ENCODE measurements around the gene EZH1. TPM values are rescaled to one million over a fixed set of nuclear protein-coding genes. Genes with fewer than 3 reads are reported as not detected.

The EZH1 gene
- total RNA-seq, 6 donors from 2014 or later = 30.7 to 122 (median 55.0) TPM

DNA sequence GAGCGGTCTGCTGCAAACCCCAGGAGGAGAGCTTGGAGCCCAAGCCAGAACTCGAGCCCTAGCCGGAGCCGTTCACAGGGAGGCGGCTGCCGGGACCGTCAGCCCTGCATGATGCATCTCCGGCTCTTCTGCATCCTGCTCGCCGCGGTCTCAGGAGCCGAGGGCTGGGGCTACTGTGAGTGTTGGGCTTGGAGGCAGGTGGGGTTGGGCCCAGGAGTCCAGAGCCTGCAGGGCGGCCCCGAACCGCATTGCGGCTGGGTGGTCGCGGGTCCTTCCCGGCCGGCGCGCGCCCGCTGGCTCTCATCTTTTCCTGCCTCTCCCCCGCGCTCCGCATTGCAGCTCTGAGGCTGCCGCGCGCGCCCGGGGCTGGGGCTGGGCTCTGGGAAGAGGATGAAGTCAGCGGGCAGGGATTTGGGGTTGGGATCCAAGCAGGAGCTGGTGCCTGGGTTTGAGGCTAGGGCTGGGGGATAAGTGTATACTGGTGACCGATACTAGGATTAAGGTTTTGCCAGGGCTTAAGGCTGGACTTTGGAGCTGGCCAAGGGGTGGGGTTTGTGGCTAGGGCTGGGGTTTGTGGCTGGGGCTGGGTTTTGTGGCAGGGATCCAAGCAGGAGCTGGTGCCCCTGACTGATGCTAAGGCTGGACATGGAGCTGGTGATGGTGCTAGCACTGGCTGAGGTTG is 62.0 kb downstream of the EZH1 start:
- Histone ChIP-seq H3K36me3 (peaks cover 0 to 20% (median 0%) of the 10 kb centered on the region in 4 donors), H3K27ac (peak overlapping the region in 2 of 4 donors; percentile 44 to 68), H3K9me3 (no peaks in the 10 kb centered on the region), H3K27me3 (peaks cover 0 to 6% (median 0%) of the 10 kb centered on the region in 4 donors), H3K4me1 (peaks cover 52 to 61% (median 54%) of the 10 kb centered on the region in 4 donors), H3K4me3 (peak overlapping the region; percentile 30 to 51 (median 41))
- DNase-seq (peak in 1 of 2 donors; percentile 90), ATAC-seq (ENCODE audit: low FRiP score in 2 of 2) (peak in 1 of 2 donors; percentile 34)
- WGBS, 2 donors = 1 to 5% methylated on average over 13 to 14 of the region's 34 CpGs
- TF ChIP-seq, protein P1, sequence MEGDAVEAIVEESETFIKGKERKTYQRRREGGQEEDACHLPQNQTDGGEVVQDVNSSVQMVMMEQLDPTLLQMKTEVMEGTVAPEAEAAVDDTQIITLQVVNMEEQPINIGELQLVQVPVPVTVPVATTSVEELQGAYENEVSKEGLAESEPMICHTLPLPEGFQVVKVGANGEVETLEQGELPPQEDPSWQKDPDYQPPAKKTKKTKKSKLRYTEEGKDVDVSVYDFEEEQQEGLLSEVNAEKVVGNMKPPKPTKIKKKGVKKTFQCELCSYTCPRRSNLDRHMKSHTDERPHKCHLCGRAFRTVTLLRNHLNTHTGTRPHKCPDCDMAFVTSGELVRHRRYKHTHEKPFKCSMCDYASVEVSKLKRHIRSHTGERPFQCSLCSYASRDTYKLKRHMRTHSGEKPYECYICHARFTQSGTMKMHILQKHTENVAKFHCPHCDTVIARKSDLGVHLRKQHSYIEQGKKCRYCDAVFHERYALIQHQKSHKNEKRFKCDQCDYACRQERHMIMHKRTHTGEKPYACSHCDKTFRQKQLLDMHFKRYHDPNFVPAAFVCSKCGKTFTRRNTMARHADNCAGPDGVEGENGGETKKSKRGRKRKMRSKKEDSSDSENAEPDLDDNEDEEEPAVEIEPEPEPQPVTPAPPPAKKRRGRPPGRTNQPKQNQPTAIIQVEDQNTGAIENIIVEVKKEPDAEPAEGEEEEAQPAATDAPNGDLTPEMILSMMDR (IDR thresholded peaks at IDR 0.05) = no peak
- no peak for TF ChIP-seq POLR2AphosphoS5 (IDR thresholded peaks at IDR 0.05)
- no peak for TF ChIP-seq POLR2A (IDR thresholded peaks at IDR 0.05)
- no peak for TF ChIP-seq EP300 (IDR thresholded peaks at IDR 0.05)

DNA sequence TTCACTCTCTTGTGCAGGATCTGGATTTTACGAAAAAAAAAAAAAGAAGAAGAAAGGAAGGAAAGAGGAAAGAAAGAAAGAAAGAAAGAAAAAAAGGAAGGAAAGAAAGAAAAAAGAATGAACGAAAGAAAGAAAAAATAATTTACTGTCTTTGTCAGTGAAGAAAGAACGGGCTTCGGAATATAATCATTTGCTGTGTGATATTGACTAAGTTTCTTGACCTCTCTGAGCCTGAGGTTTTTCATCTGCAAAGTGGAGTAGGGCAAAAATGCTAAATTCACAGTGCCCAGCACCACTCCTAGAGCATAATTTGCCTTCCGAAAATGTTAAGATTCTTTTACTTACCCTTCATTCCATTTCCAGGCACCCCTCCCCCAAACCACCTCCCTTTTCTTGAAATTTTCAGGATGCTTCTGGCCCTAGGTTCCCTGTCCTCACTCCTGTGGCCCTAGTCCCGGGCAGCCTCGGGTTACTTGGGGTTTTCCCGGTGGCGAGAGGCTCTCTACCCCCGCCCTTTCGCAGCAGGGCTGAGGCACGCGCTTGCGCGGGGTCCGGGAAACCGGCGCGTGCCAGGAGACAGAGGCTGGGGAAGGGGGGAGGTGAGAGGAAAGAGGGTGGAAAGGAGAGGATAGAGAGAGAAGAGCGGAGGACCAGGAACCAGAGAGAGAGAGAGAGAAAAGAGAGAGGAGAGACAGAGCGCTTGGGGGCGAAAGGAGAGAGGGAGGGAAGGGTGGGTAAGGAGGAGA is 62.7 kb downstream of the EZH1 start, which contains the start of gene CNTNAP1:
Gene CNTNAP1 (plus strand): TSS at position 556 of the 746 bp plus-strand sequence. CDS start 299 bp downstream, outside the sequence.
- Histone ChIP-seq H3K4me1 (peaks cover 57 to 68% (median 61%) of the 10 kb centered on the region in 4 donors), H3K27me3 (peaks cover 0 to 6% (median 0%) of the 10 kb centered on the region in 4 donors), H3K9me3 (no peaks in the 10 kb centered on the region), H3K36me3 (peaks cover 0 to 12% (median 0%) of the 10 kb centered on the region in 4 donors), H3K27ac (peak within 1 kb of the TSS in 3 of 4 donors; percentile 16 to 68 (median 44)), H3K4me3 (peak within 1 kb of the TSS; percentile 30 to 51 (median 41))
- peak in 1 of 2 donors; percentile 40 for ATAC-seq (ENCODE audit: low FRiP score in 2 of 2)
- TF ChIP-seq POLR2AphosphoS5 (IDR thresholded peaks at IDR 0.05) = peak; percentile 39 to 60
- TF ChIP-seq, protein P1 (IDR thresholded peaks at IDR 0.05) = no peak
- peak in 1 of 4 donors; percentile 42 for TF ChIP-seq EP300 (IDR thresholded peaks at IDR 0.05)
- 12 to 13% methylated on average over 21 to 22 of the region's 22 CpGs for WGBS, 2 donors
- peak; percentile 72 to 88 for DNase-seq

DNA sequence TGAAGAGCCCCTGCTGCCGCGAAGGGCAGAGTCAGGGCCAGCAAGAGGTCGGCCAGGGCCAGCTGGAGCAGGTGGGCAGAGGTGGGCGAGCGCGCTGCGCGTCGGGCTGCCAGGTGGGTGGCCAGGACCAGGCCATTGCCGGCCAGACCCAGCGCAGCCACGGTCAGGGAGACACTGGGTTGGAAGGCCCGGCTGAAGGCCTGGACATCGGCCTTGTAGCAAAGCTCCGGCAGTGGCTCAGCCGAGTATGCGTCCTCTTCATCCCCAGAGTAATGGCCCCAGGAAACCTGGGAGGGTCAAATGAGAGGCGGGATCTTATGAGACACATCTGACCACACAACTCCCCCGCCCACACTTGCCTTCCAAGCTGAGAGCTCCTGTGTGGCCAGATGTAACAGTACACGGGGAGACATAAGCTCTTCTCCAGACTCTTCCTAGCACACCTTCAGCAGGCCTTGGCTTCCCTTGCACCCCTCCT is 64.5 kb downstream of the EZH1 start:
- ATAC-seq (ENCODE audit: low FRiP score in 2 of 2) (no peak), DNase-seq (no peak)
- peak overlapping the region in 3 of 4 donors; percentile 85 to 92 (median 85) for H3K4me3 ChIP-seq
- TF ChIP-seq POLR2A (IDR thresholded peaks at IDR 0.05) (no peak), EP300 (IDR thresholded peaks at IDR 0.05) (no peak), POLR2AphosphoS5 (IDR thresholded peaks at IDR 0.05) (no peak)
- TF ChIP-seq, protein P1 (IDR thresholded peaks at IDR 0.05) = no peak
- H3K9me3 ChIP-seq = no peaks in the 10 kb centered on the region
- 76 to 79% methylated on average over 4 to 20 of the region's 20 CpGs for WGBS, 2 donors
- H3K4me1 ChIP-seq = peaks cover 63 to 78% (median 66%) of the 10 kb centered on the region in 4 donors
- peaks cover 0 to 6% (median 3%) of the 10 kb centered on the region in 4 donors for H3K27me3 ChIP-seq
- H3K36me3 ChIP-seq = peaks cover 0 to 5% (median 0%) of the 10 kb centered on the region in 4 donors
- peak overlapping the region; percentile 91 to 98 (median 93) for H3K27ac ChIP-seq

DNA sequence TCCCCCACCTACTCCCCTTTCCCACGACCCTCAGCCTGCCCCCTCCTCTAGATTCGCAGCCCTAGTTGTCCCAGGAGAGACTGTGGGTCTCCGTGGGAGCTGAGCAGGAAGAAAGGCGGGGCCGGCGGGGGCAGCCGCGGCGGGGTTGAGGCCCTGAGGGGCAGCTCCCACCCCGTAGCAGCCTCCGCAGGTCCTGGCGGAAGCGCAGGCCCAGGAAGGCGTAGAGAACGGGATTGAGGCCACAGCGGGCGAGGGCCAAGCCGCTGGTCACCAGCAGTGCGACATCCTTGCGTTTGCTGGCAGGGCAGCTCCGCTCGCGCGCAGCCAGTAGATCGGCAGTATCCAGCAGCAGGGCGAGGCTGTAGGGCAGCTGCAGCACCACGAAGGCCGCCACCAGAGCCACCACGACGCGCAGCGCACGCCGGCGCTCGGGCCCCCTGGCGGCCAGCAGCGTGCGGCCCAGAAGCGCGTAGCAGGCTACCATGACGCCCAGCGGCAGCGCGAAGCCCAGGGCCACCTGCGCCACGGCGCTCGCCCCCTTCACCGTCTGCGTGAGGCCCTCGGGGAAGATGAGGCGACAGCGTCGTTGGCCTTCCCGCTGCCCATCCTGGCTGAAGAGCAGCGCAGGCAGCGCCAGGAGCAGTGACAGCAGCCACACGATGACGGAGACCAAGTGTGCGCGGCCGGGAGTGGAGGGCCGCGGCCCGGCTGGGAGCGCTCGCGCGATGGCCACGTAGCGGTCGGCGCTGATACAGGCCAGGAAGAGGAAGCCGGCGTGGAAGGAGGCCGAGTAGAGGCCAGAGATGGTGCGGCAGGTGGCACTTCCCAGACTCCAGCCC is 65.1 kb downstream of the EZH1 start:
- DNase-seq (peak; percentile 81 to 97), ATAC-seq (ENCODE audit: low FRiP score in 2 of 2) (peak; percentile 56 to 67)
- peak overlapping the region in 3 of 4 donors; percentile 85 to 92 (median 85) for H3K4me3 ChIP-seq
- H3K27ac ChIP-seq = peak overlapping the region; percentile 91 to 98 (median 93)
- H3K4me1 ChIP-seq = peaks cover 69 to 85% (median 71%) of the 10 kb centered on the region in 4 donors
- H3K9me3 ChIP-seq = no peaks in the 10 kb centered on the region
- TF ChIP-seq, protein P1 (IDR thresholded peaks at IDR 0.05) = peak; percentile 88 to 99 (median 98)
- TF ChIP-seq EP300 (IDR thresholded peaks at IDR 0.05) = no peak
- peak in 1 of 2 donors; percentile 51 for TF ChIP-seq POLR2AphosphoS5 (IDR thresholded peaks at IDR 0.05)
- peak in 1 of 4 donors; percentile 24 for TF ChIP-seq POLR2A (IDR thresholded peaks at IDR 0.05)
- WGBS, 2 donors = 0% methylated on average over 2 to 35 of the region's 78 CpGs
- H3K27me3 ChIP-seq = peaks cover 0 to 7% (median 3%) of the 10 kb centered on the region in 4 donors
- no peaks in the 10 kb centered on the region for H3K36me3 ChIP-seq

Measured in upper lobe of left lung (tissue), 6 donors.